GM12801 (cell line): Measurements from ENCODE around the gene EHBP1.

Experiments used
- TF ChIP-seq, protein P1 (sequence below): IDR thresholded peaks from one replicate; pipeline ENCODE4 v1.5.1; 2011; ENCODE audit warnings: control low read depth; ENCODE audit not compliant: insufficient read length; ENCODE audit errors: extremely low read depth

Gene EHBP1

GRCh38 chr2:62717503-62718081 lies 12.1 kb downstream of the EHBP1 start:
- TF ChIP-seq, protein P1, sequence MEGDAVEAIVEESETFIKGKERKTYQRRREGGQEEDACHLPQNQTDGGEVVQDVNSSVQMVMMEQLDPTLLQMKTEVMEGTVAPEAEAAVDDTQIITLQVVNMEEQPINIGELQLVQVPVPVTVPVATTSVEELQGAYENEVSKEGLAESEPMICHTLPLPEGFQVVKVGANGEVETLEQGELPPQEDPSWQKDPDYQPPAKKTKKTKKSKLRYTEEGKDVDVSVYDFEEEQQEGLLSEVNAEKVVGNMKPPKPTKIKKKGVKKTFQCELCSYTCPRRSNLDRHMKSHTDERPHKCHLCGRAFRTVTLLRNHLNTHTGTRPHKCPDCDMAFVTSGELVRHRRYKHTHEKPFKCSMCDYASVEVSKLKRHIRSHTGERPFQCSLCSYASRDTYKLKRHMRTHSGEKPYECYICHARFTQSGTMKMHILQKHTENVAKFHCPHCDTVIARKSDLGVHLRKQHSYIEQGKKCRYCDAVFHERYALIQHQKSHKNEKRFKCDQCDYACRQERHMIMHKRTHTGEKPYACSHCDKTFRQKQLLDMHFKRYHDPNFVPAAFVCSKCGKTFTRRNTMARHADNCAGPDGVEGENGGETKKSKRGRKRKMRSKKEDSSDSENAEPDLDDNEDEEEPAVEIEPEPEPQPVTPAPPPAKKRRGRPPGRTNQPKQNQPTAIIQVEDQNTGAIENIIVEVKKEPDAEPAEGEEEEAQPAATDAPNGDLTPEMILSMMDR, result no peak

- TF ChIP-seq, protein P1, result no peak
Measured at GRCh38 chr2:62718225-62718822, 12.8 kb downstream of the EHBP1 start.

DNA sequence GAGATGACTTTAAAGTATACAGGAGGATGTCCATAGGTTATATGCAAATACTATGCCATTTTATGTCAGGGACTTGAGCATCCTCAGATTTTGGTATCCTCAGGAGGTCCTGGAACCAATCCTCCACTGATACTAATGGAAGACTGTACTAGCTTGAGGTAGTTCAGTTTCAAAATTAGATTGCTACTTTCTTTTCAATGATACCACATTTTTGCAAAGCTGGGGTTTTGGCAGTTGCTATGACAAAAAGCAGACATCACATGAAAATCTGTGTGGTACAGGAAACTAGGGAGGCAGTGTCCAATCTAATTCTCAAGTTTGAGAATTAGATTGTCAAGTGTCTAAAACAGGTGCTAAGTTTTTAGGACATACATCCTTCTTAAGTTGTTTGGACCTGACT lies 14.2 kb downstream of the EHBP1 start:
- TF ChIP-seq, protein P1, result no peak

GRCh38 chr2:62722679-62723078 lies 17.2 kb downstream of the EHBP1 start:
- TF ChIP-seq, protein P1, result no peak

GRCh38 chr2:62723253-62723652 lies 17.7 kb downstream of the EHBP1 start:
- TF ChIP-seq, protein P1, result no peak

DNA sequence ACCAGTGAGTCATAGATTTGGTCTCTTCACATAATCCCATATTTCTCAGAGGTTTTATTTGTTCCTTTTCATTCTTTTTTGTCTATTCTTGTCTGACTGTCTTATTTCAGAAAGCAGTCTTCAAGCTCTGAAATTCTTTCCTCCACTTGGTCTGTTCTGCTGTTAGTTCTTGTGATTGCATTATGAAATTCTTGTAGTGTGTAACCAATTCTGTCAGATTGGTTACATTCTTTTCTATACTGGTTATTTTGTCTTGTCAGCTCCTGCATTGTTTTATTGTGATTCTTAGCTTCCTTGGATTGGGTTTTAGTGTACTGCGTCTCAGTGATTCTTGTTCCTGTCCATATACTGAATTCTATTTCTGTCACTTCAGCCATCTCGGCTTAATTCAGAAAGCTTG lies 18.6 kb downstream of the EHBP1 start:
- TF ChIP-seq, protein P1, result no peak

DNA sequence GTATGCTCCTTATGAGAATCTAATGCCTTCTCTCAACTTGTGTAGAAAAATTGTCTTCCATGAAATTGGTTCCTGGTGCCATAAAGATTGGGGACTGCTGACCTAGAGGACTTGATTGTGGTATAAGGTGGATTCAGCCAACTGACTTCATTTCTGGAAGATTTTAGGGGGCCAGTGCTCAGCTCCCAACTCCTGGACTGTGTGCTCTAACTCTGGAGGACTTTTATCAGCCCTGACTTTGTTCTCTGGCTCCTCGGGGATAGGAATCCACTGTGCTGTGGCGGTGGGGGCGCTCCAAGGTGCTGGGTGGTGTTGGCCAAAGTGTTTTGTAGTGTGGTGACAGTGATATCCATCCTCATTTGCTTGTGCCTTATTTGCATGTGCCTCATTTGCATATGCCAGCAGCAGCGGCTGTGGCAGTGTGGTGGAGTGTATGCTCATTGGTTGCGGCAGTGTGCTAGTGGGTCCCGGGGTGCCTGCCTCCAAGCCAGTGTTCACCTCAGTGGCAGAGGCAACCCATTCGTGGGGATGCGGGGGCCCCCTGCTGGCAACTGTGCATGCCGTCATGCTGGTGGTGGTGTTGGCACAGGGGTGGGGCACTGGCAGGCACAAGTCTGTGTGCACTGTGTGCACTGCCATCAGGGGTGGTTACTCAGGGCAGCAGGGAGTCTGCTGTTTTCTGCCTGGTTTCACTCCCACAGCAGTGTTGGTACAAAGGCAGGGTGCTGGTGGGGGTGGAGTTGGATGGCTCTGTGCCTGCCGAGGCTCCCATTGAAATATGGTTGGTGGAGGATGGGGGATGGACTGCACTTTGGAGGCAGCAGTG lies 19.6 kb downstream of the EHBP1 start:
- TF ChIP-seq, protein P1, result no peak
